NCI-H510A (cell line): ENCODE data around the gene CNTN6.

ENCODE experiments used
- DNase-seq: peaks from one replicate; lab custom pipeline; 2025; lab: John Stamatoyannopoulos, UW

The CNTN6 gene

DNA sequence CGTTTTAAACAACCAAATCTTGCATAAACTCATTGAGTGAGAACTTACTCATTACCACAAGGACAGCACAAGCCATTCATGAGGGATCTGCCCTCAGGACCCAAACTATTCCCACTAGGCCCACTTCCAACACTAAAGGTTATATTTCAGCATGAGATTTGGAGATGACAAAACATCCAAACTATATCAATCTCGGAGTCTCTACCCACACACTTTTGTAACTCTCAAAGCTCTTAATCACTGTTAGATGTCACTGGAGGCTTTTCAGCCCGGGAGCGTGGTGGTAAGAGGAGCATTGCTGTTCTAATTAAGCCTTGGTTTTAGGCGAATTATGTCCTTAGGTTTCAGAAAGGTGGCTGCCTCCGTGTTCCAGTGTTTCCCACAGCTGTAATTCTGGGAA lies 86.3 kb downstream of the CNTN6 start:
- no peak for DNase-seq

DNA sequence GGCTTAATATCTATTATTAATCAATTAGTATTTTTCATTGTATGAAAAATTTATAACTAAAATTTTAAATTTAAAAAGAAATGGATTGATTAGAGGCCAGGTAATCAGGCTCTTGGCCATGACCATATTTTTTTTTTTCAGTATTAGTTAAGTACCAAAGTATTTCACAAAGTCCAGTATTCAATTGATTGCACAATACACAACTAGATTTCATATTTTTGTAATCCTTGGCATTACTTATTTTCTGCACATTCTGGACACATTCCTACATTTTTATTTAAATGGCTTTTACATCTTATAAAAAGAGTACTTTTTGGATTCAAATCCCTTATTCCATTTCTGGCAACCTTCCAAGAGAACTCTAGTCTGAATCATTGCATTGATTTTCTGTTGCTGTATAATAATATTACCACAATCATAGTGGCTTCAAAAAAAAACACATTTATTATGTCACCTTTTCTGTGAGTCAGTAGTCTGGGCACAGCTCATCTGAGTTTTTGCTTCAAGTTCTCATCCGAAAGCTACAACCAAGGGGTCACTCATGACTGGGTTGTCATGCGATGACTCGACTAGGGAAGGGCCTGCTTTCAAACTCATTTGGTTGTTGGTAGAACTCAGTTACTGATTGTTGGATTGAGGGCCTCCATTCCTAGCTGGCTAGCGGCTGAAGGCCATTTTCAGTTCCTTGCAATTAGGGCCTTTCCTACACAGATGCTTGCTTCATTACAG lies 90.7 kb downstream of the CNTN6 start:
- DNase-seq: no peak

DNA sequence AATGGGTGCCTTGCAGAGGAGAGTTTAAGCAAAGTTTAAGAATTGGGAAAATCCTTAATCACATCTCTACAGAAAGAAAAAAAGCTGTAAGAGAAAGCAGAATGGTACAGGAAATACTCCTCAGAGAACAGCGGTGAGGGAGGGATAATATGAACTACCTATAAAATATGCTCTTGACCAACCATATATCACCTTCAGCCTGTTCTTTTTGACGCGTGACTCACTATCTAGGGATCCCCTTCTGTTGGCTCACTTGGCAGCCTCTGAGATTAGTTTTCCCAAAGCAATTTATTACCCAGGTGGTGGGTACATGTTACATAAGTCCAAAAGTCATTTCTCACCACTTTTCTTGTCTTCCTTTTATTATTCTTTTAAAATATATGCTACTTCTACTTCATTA lies 97.7 kb downstream of the CNTN6 start:
- DNase-seq: no peak

DNA sequence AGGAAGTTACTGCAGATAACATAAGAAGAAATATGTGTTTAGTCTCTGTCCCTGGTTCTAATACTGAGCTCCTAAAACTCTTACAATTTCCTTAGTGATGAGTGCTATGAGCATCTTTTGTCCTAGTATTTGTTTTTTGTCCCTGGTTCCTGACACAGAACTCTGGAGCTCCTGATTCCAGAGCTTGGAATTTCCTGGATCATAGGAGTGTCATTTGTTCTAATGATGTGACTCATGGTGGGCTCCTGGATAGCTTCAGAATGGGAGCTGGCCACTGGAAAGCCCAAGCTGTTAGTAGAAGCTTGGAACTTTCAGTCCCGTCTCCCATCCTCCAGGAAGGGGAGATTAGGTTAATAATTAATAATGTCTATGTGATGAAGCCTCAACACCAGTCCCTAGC lies 98.2 kb downstream of the CNTN6 start:
- no peak for DNase-seq

DNA sequence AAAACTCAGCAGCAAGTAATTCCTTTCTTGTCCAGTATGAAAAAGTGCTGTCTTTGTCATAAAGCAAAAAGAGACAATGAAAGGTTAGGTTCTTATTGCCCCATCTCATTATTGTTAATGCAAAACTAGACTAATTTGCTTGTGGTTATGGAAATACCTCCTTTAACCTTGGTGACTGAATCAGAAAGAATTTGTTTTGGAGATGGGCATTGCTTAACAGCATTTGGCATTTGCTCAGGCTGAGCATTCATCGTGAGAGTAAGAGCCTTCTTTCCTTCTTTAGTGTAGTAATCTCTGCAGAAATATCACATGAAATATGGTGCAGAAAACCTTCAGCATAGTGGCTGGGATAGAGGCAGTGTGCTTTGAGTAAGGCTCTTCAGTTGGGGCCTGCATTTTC lies 103.1 kb downstream of the CNTN6 start:
- no peak for DNase-seq

DNA sequence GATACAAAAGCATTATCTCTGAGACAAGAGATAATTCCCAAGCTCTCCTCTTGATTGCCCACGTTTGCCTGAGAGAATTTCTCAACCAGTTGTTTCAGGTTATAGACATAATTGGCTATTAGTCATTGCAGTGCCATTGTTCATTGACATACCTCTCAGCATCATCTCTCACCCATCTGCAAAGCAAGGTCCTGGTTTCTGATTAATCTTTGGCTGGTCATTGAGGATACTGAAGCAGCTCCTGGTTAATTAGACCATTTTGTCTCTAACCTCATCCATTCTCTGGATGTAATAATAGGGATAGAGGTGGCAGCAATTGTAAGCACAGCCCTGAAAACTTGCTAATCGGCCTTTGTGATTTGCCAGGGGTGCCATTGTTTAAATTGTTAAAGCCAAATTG lies 104.2 kb downstream of the CNTN6 start:
- no peak for DNase-seq

DNA sequence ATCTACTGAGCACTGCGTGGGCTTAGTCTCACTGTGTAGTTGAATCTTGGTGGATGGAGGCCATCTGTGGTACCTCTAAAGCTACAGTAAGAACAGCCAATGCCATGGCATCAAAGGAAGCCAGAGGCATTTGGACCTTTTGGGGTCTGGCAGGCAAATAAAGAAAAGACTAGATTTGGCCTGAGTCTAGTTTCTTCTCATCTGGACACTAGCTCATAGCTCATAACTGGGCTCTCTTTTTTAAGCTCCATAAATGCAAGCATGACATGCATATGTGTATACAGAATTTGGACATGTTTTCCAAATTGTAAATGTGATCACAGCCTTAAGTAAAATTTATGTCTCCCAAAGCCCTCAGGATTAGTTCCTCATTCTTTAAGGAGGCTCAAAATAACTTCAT lies 107.5 kb downstream of the CNTN6 start:
- DNase-seq: no peak

DNA sequence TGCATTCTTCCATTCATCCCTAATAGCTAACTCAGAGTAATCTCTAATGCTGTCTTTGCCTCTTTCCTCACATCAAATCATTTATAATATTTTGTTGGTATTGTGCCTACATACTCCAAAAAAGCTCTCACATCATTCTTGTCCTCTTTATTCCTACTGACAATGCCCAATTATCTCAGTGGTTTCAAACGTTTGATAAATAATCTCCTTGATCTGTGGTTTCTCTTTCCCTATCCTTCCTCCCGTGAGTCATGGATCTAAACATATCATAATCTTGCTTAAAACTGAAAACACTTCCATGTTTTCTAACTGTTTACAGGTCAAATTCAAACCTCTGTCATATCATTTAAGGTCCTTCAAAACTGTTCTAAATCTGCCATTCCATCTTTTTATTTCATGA lies 115.1 kb downstream of the CNTN6 start:
- DNase-seq: no peak

DNA sequence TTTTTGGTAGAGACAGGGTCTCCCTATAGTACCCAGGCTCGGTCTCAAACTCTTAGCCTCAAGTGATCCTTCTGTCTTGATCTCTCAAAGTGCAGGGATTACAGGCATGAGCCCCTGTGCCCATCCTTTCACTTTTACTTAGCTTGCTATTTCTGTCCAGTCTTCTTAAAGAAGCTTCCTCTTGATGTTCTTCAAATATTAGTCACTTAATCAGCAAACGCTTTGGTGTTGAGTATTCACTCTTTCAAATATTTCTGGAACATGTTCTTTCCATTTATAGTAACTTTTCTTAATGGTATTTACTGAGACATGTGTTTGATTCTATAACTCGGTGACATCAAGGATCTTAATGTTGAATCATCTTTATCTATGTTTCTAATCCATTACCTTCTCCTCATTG lies 122.1 kb downstream of the CNTN6 start:
- DNase-seq: no peak

DNA sequence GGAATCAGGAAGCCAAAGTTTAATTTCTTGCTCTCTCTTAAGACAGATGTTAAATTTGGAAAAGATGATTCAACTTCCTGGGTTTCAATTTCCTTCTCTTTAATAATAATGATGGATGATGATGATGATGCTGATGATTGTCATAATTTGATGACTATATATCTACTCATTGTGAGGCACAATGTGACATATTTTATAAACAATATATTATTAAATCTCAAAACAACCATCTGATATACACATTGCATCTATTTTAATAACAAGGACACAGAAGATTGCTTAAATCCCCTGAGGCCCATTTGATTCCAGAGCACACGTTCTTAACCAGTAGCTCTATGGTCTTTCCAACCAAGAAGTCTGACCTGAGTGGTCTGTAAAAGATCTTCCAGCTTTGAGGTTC lies 124.0 kb downstream of the CNTN6 start:
- no peak for DNase-seq

DNA sequence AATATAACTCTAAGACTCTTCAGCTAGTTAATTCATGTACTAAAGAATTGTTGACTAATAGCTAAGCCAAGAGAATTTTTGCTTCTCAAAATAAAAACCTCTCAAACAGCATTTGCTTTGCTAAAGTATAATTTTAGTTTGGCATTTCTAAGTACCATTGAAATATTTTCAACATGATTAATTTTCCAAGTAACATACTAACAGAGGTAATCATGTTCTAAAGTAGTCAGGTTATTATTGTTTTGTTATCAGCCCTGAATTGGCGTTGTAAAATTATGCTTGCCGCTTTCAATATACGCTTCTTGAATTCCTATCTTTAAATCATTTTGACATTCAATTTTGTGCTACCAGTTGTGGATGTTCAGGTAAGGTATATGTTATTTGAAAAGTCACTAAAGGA lies 134.3 kb downstream of the CNTN6 start:
- DNase-seq: no peak

DNA sequence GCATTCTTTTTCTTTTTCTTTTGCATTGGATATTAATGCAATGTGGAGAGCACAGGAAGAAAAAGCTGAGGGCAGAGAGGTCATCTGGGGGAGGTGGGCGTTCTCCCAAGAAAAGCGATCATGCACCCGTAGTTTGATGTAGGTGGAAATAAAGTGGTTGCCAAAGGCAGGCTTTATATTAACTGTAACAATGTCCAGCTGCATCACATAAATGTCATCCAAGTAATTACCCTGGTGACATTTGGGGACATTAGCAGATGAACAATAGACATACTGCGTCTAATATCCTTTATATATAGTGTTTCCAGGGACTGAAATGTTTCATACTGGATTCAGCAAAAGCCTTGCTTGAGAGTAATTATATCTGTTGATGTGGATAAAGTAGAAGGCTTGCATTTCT lies 135.5 kb downstream of the CNTN6 start:
- no peak for DNase-seq

DNA sequence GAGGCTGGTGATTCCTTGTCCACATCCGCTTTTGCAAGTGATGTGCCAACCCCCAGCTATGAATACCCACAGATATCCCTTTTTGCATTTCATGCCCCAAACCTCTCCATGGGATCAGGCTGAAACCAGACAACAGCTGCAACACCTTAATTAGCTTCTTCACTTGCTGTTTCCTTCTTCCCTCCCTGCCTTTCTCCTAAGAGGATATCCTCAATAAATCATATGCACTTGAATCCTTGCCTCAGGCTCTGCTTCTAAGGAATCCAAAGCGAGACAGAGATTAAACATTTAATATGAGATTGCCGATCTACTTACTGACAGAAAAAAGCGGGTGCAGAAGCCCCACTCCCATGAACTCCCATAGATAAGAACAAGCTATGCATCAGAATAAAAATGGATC lies 138.1 kb downstream of the CNTN6 start:
- DNase-seq: no peak

DNA sequence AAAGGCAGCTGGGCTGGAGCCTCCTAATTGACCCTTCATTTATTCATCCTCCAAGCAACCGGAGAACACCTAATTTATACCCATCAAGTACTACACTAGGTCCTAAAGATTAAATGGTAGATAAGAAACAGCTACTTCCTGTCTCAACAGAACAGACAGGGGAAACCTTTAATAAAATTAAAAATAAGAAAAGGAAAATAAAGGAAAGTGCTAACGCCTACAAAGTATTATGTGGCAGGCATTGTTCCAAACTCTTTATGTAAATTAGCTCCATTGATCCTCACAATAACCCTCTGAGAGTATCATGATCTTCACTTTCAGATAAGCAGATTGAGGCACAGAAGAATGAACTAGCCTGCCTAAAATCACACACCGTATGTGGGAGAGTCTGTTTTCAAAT lies 139.5 kb downstream of the CNTN6 start:
- no peak for DNase-seq

DNA sequence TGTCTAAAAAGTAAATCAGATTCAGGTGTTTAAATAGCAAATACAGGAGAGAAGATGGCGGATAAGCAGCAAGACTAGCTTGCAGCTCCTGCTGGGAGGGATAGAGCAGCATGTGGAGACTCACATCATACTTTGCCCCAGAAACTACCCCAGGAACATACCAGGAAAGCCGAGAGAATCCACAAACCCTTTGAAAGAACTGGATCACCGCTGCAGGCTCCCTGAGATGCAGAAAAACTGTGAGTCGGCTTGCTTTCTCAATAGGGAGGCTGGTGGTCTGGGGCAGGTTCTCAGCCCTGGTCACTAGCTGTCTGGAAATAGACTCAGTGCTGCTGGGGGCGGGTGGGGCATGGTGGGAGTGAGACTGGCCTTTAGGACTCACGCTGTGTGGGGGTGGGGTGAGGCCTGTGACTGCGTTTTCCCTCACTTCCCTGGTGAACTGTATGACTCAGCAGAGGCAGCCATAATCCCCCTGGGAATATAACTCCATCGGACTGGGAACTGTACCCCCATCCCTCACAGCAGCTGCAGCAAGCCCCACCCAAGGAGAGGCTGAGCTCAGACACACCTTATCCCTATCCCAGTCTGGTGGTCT lies 142.8 kb downstream of the CNTN6 start:
- no peak for DNase-seq

DNA sequence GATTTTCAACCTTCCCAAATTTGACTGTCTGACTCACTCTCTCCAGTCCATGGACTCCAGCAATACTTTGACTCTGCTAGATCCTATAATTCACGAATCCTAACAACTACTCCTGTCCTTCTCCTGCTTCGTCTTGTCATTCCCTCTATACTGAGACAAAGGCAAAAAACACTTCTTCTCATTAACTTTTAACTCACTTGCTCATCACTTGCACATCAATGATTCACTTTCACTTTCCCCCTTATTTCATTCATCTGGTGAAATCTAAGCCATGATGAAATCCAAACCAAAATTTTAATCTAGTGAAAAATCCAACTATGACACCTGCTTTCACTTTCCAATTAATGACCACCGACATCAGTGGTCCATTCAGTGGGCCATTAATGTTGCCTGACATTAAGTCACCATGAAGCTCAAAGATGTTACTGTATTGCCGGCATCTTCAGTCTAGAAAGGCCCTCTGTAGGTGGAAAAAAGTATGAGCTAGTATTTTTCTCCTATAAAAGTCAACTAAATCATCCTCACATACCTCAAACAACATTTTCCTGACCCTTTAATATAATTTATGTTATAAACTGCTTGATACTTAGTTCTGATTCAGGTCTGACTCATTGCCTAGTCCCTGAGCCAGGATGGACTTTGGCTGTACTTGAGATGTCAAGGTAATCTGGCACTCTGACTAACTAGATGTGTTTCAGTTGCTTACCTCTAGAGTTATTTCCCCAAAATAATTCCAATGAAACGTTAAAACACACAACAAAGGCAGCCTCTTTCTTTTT lies 158.6 kb downstream of the CNTN6 start:
- no peak for DNase-seq

DNA sequence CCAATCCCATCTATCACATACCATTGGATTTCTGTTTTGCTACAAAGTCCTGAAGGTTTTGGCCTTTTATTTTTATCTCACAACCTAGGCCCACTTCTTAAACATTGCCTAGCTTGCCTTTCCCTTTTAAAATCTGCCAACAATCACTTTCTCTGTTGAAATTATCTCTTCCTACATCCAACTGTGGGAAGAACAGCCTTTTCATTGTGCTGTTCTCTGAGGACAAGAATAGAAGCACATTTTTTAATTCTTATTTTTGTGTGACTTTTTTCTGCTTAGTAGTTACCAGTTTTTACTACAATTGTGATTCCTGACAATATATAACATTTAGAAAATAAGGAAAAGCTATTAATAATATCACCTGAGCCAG lies 159.2 kb downstream of the CNTN6 start:
- DNase-seq: no peak

DNA sequence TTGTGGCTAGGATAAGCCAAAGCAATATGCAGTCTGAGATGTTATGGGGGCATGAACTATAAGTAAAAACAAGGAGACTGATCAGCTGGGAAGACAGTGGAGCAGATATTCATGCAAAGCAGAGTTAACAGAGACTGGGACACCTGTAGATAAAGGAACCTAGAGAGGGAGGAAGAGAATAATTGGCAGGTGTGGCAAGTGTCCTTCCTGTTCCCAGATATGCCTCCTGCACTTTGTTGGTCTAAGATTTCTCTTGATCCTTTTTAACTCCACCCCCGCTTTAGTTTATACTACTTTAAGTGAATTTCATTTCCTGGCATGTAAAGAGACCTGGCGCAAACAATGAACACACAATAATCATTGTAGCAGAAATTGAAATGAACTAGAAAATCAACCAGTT lies 169.4 kb downstream of the CNTN6 start:
- DNase-seq: no peak

DNA sequence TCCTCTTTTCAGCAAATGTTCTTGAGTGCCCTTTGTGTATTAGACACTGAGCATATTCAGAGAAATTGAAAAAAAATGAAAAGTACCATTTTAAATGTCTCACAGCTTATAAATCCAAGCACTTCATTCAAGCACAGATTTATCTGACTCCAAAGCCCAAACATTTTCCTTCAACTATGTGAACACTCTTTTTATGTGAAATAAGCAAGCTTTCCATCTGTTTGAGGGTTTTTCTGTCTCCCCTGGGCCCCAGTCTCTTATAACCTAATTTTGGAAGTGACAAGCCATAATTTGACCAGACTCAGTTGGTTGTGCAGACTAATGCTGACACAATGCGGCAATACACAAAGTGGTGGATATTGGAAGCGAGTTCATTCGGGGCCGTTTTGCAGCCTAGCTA lies 170.3 kb downstream of the CNTN6 start:
- no peak for DNase-seq

DNA sequence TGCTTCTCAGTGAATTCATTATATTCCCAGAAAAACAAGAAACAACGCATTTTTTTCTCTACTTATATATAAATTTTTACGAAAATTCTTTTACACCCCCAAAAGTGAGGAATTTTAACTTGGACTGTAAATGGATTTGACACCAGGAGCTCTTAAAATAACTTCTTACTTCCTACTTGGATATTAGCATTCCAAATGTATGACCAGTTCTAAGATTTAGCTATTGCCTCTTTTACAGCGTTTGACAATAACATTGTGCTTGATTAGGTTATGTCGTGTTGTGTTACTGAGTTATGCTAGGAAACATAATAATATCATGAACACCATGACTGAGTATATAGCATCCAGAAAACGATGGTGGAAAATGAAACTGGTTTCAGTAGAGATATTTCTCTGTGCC lies 177.0 kb downstream of the CNTN6 start:
- DNase-seq: no peak

DNA sequence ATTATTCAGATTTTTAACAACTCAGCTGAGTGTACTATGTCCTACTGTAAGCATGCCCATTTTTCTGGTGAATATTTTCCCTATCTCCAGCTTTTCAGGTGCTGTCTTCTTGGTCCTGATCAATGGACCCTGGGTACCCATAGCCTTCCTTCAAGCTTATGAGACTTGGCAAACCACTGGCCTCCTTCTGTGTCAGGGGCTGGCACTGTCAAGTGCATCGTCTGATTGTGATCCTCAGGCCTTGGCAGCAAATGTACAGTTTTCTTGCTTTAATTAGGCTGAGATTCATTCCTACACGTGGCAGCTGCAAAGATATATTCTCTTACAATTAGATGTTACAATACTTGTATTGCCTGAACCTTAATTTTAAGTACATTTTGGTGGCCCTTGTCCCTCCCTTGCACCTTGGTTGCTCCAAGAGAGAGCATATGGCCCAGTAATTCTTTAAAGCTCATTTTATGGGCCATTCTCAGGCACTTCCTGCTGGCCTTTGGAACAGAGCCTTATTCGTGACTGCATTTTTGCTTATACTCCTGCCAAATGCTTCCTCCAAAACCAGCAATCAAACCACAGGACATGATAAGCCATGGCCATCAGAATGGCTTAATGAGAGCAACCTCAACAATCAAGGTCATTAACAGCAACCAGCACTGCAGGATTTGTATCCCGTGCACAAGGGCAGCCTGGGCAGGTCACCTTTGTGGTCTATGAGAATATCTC lies 179.9 kb downstream of the CNTN6 start:
- DNase-seq: no peak

DNA sequence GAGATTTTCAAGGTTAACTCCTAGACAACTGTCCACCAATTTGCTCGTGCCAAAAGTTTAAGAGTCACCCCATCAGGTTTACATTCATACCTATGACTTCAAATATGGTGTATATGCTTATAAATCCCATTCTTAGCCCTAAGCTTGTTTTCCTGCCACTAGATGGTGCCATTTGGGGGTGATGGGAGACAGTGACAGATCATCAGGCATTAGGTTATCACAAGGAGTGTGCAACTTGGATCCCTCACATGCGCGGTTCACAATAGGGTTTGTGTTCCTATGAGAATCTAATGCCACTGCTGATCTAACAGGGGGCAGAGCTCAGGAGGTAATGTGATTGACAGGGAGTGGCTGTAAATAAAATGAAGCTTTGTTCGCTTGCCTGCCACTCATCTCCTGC lies 182.7 kb downstream of the CNTN6 start:
- no peak for DNase-seq

DNA sequence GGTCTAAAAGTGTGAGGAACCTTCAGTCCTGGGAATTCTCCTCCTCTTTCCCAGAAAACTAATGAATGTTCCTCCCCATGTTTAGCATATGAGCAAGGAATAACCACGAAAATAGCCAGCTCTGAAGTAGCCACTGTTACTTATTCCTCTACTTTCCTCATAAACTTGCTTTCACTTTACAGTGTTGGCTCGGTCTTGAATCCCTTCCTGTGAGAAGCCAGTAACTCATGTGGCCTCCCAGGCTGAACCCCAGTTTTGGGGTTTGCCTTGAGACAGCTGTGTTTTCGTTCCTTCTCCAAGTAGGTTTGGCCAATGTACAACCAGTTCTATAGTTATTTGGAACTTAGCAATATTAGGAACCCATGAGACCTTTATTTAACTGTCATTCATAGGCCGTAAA lies 195.0 kb downstream of the CNTN6 start:
- DNase-seq: no peak
